Measurements from ENCODE around the gene ASCC3.

GRCh38 chr6:100599088-100599770 is 281.9 kb downstream of the ASCC3 start:
- TF ChIP-seq, protein P1, sequence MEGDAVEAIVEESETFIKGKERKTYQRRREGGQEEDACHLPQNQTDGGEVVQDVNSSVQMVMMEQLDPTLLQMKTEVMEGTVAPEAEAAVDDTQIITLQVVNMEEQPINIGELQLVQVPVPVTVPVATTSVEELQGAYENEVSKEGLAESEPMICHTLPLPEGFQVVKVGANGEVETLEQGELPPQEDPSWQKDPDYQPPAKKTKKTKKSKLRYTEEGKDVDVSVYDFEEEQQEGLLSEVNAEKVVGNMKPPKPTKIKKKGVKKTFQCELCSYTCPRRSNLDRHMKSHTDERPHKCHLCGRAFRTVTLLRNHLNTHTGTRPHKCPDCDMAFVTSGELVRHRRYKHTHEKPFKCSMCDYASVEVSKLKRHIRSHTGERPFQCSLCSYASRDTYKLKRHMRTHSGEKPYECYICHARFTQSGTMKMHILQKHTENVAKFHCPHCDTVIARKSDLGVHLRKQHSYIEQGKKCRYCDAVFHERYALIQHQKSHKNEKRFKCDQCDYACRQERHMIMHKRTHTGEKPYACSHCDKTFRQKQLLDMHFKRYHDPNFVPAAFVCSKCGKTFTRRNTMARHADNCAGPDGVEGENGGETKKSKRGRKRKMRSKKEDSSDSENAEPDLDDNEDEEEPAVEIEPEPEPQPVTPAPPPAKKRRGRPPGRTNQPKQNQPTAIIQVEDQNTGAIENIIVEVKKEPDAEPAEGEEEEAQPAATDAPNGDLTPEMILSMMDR (IDR thresholded peaks at IDR 0.05; ENCODE audit: borderline replicate concordance, extremely low read depth, low read length, poor library complexity, severe bottlenecking), result no peak
- no peak for TF ChIP-seq EZH2 (IDR thresholded peaks at IDR 0.05; ENCODE audit: borderline replicate concordance, low read depth, low read length, severe bottlenecking)
